GM19238 (cell line): ENCODE measurements around the gene CHST15.

Experiments used
- DNase-seq: peaks from one replicate; pipeline ENCODE4 v3.0.0; 2011; ENCODE audit warnings: low spot score; ENCODE audit not compliant: insufficient read length

The CHST15 gene

GRCh38 chr10:124032087-124032935 lies 61.1 kb downstream of the CHST15 start:
- no peak for DNase-seq

DNA sequence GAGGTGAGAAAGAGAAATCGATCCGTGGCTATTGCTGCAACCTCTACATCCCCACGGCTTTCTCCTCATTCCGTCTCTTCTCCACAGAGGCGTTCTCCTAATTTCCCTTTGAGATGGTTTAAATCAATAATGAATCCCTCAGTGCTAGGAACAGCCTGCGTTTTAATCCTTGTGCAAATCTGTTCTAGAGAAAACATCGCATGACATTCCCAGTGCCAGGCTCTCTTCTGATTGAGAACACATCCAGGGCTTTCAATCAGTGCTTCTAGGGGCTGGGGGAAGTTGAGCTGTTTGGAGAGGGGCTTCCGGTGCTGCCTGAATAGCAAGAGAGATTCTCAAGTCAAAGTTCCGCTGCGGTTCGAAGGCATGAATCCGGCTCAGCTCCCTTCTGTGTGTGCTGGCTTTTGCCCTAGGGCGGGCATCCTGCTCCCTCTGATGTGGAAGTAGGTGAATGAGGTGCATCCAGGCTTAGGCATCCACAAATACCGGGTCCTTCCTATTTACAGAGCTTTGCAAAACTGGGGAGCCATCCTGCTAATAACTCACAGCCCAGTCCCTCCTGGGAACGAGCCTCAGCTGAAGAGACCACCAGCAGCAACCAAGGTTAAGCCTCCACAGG lies 62.8 kb downstream of the CHST15 start:
- DNase-seq: no peak

GRCh38 chr10:124030061-124030460 lies 63.3 kb downstream of the CHST15 start:
- DNase-seq: no peak

- DNase-seq: no peak
Measured at GRCh38 chr10:124029559-124029958, 63.8 kb downstream of the CHST15 start.

GRCh38 chr10:124028700-124029480 lies 64.5 kb downstream of the CHST15 start:
- no peak for DNase-seq

DNA sequence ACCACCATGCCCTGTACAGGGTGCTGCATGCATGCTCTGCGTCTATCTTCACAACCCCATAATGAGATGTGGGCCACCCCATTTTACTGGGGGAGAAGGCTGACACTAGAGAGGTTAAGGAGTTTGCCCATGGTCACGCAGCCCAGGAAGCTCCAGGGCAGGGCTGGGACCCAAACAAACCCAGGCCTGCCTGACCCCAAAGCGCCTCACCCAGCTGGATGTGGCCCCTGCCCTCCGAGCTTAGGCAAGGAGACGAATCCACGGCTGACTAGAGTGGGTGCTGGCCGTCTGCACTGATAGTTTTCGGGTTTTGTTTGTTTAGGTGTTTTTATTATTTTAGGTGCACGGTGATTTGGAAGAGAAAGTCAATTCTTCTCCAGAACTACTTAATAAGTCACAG lies 65.7 kb downstream of the CHST15 start:
- no peak for DNase-seq

DNA sequence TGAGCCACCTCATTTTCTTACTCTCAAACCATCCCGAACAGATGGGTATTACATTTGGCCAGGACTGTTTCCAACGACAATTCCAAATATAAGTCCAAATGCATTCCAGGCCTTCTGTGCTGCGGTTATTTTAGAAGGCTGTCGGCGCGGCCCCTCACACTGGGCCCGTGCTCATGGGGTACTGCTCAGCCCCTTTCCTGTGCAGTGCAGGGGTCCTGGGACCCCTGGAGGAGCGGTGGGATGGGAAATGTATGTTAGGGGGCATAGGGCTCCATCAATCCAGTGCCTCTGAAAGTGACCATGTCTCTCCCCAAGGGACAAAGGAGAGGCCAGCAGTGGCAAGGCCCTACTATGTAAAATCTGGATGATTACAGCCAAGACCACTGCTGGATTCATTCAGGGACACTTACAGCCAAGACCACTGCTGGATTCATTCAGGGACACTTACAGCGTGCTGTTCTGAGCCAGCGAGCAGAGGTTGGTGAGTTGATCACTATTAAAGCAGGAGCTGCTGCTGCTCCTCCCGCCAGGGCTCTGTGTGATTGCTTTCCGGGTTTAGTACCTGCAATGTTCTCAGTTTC lies 66.3 kb downstream of the CHST15 start:
- DNase-seq: no peak

DNA sequence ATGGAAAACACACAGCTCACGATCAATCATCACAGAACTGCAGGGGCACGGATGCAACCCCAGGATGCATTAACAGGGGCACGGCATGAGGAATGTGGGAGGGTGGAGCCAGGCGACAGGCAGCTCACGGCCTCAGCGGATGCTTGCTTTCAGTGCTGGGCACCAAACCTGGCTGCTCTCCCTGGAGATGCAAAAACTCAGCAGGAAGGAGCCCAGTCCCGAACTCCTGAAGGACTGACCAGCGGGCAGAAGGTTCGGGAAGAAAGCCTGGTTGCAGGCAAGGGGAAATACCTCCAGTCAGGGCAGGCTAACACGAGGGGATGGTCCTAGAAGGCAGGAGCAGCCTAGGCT lies 66.8 kb downstream of the CHST15 start:
- DNase-seq: no peak

DNA sequence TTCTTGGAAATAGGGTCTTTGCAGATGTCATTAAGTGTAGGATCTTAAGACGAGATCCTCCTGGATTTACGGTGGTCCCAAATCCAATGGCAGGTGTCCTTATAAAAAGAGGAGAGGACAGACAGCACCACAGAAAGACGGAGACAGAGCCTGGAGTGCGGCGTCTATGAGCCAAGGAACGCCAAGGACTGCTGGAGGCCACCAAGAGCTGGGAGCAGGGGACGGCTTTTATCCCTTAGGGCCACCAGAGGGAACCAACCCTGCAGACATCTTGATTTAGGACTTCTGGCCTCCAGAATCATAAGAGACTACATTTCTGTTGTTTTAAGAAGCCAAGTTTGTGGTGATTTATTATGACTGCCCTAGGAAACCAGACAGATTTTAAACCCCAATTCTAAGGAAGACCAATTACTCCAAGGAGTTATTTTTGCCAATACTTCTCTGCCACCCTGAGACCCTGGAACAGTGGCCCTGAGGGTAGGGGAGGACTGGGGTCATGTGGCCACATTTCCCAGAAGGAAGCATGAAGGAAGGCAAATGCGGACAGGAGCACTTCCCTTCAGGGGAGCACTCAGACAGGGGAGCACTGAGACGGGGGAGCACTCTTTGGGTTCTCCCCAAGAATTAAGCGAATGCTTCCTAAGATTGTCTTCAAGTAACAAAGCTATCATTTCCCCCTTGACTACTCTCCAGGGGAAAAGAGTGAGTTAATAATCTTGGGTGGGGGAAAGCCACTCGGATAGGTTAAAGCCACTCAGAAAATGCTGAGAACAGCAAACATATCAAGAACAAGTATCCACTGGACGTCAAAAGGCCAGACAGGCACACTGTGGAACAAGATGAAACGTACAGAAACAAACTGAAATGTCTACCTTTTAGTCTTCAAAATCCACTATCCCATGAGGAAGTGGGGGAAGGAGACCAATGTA lies 67.5 kb downstream of the CHST15 start:
- DNase-seq: peak; percentile 32

DNA sequence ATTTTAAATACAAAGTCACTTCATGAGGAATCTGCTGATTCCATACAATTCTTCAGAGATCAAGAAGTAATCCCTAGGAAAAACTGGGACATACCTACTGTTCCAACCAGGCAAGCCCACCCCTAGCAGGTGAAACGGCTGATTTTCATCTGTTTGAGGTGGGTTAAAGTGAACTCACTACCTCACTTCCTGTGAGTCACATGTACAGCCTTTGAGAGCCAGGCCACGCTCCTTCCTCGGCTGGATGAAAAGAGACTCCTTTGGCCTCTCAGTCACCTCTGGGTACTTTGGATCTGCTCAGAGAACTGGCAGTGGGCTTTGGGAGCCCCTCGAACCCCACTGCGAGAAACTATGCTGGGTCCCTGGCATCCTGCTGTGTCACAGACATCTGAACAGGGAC lies 68.2 kb downstream of the CHST15 start:
- DNase-seq: no peak

DNA sequence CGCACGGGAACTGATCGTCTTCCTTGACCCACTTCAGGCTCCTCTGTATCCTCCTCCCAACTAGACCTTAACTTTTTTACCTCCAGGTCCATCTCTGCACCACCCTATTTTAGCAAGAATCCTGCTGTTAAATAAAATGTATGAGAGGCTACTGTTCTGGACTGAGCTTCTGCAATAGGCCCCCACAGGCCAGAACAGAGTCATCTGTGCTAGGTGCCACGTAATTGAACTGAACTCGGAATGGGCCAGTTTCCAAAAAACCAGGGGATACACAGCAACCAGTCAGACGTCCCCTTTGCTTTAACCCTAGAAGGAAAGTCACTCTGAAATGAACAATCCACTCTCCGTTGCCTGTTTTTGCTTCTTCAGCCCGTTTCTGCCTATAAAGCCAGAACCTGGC lies 71.3 kb downstream of the CHST15 start:
- DNase-seq: no peak

DNA sequence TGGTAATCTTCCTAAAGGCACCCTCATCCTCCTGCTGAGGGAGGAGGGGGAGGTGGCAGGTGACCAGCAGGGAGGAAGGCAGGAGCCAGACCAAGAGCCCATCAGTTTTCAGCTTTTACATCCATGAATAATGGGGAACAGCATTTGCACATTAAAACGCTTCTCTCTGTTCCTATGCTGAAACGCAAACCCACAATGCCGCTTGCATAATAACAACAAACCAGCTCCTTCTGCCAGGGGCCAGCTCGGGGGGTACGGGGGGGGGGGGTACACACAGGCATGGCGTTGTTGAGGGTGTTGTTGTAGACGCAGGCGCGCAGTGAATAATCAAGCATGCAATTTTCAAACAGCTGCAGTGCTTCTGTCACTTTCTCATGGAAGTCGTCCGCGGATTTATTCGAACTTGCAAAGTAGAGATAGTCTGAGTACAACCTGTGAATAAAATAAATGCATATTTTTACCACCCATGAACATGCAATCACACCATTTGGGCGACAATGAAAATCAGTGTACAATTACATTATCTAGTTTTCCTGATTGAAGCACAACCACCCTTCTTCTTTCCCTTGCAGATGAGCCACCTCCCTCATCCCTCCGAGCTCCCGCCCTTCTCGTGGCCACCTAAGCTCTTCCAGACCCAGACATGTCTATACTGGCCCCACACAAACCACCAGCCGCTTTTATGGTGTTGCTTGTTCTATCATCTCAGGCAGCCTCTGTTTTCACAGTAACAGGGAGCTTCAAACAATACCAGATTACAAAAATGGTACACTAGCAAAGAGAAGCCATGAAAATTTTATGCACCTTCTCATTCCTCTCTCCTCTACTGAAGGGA lies 72.2 kb downstream of the CHST15 start:
- DNase-seq: no peak

DNA sequence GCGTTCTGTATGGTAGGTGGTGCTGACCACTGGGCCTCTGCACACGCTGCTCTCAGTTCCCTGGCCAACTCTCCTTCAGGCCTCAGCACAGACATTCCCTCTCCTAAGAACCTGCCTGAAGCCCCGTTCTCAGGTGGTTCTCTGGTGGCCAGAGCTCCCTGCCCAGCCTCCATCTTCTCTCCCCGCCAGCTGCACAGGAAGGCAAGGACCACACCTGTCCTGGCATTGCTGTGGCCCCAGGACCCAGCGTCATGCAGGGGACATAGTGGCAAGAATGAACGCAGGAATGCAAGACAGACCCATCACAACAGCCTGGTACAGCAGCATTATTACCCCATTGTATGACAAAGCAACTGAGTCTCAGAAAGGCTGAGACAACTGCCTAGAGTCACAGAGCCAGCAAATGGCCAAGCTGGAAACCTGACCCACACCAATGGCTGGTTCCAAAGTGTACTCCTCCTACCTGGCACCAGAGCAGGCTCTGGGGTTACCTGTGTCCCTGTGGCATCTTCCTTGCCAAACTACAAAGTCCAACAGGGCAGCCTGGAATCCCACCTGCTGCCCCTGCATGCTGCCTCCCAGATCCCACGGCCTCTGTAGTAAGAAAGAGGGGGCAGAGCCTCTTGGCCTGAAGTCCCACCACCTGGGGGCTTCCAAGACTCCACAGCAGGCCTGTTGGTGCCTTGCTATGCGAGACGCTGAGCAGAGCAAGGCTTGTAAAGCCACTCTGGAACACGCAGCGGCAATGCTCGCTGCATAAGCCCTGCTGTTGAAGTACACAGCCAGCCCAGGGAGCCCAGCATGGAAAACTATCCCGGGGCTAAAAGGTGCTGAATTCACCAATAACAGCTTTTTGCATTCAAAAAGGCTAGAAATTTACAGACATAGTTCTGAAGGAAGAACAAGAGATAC lies 73.3 kb downstream of the CHST15 start:
- no peak for DNase-seq

GRCh38 chr10:124018886-124019525 lies 74.4 kb downstream of the CHST15 start:
- no peak for DNase-seq

GRCh38 chr10:124017729-124018128 lies 75.7 kb downstream of the CHST15 start:
- DNase-seq: no peak

DNA sequence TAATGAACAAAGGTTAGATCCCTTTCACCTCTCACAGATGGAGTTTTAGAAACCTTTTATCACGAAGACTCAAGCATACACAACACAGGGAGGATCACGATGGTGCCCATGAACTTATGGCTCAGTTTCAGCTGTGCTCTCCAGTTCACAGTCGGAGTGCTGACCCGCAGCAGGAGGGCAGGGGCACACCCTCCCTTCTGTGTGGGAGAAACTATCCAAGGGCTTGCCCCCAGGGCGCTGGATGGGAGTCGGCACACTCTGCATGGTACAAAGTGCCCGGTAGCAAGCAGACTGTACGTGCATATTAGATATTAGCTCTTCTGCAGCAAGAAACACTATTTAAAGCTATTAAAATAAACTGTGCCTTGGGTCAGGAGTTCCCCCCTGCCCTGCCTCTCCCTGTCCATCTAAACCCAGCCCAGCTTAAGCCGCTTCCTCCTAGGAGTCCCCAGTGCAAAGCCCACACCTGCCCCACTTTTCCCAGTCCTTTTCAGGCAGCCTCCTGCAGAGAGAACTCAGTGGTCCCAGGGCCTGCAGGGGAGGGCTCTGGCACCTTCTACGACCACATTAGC lies 76.5 kb downstream of the CHST15 start:
- no peak for DNase-seq

DNA sequence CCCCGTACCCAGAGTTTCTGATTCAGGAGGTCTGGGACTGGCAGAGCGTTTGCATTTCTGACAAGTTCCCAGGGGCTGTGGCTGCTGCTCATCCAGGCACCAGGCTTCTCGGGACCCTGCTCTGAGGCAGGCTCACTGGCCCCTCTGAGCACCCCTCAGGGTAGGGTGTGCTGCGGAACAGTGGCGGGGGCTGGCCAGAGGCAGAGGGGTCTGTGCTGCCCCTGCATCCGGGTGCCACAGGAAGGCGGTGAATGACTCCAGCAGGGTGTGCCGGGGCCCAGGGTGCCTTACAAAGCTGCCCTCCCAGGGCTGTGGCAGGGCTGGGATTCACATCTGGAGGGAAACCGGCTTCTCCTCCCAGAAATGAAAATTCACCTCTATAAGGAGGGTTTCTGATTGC lies 77.4 kb downstream of the CHST15 start:
- DNase-seq: no peak
